Activated naive CD4-positive, alpha-beta T cell treated with anti-CD3 and anti-CD28 coated beads, Interleukin-2, amount 50 U/mL, for 72 hours (primary cell): ENCODE measurements around the gene MUL1. TPM values are rescaled to one million over a fixed set of nuclear protein-coding genes. Genes with fewer than 3 reads are reported as not detected.

Experiments used
- ATAC-seq, 2 donors: fragments of 150-1000 bp; cut with Tn5 transposase; 2 replicates each; pipeline ENCODE4 v1.10.0; 2021; ENCODE audit warnings: mild to moderate bottlenecking in 2 of 2, moderate library complexity in 2 of 2
- DNase-seq, 2 donors: peaks; one replicate each; pipeline ENCODE4 v3.0.0; 2021 to 2022; ENCODE audit warnings: low spot score in 2 of 2
- H3K27ac Mint-ChIP-seq, 2 donors: one replicate each; pipeline ENCODE4 v1.8.0; 2022; ENCODE audit warnings: mild to moderate bottlenecking in 2 of 2, mixed read lengths in 2 of 2
- H3K36me3 Mint-ChIP-seq, 2 donors: one replicate each; pipeline ENCODE4 v1.8.0; 2022; ENCODE audit warnings: mixed read lengths in 2 of 2
- H3K9me3 Mint-ChIP-seq, 2 donors: one replicate each; pipeline ENCODE4 v1.8.0; 2022; ENCODE audit warnings: mixed read lengths in 2 of 2
- total RNA-seq, 2 donors: library from RNA; stranded (reverse); gene quantifications; one replicate each; pipeline ENCODE4 v1.2.3, GENCODE V29; 2022

The MUL1 gene
- 10 to 100 TPM; 12.8 to 14.6 TPM for total RNA-seq

GRCh38 chr1:20507564-20508410 lies at the start of gene MUL1:
Gene MUL1, minus strand, starts transcription at chr1:20508151. Its CDS starts 127 bp downstream, at chr1:20508024.
- H3K9me3 Mint-ChIP-seq = no peaks in the 10 kb centered on the region

GRCh38 chr1:20555758-20556120 lies 47.8 kb upstream of the MUL1 start:
- no peak overlapping the region for H3K27ac Mint-ChIP-seq
- no peaks in the 10 kb centered on the region for H3K9me3 Mint-ChIP-seq
- DNase-seq (no peak), ATAC-seq (no peak)
- no peaks in the 10 kb centered on the region for H3K36me3 Mint-ChIP-seq

More at GRCh38 chr1:20507564-20508410, at the start of gene MUL1:
- DNase-seq (peak; percentile 92 to 94), ATAC-seq (peak; percentile 96 to 99)
- H3K27ac Mint-ChIP-seq = peak within 1 kb of the TSS; percentile 87 to 96
- peaks cover 0 to 9% of the 10 kb centered on the region in 2 donors for H3K36me3 Mint-ChIP-seq

GRCh38 chr1:20555025-20555757 lies 47.2 kb upstream of the MUL1 start:
- ATAC-seq (no peak), DNase-seq (no peak)
- no peaks in the 10 kb centered on the region for H3K36me3 Mint-ChIP-seq
- H3K9me3 Mint-ChIP-seq = no peaks in the 10 kb centered on the region
- no peak overlapping the region for H3K27ac Mint-ChIP-seq

GRCh38 chr1:20552728-20553445 lies 44.9 kb upstream of the MUL1 start:
- DNase-seq (no peak), ATAC-seq (no peak)

GRCh38 chr1:20551945-20552727 lies 44.2 kb upstream of the MUL1 start, which contains the start of gene FAM43B:
Gene FAM43B, plus strand, starts transcription at chr1:20552573. Its CDS starts 401 bp downstream, at chr1:20552974.
- H3K9me3 Mint-ChIP-seq = no peaks in the 10 kb centered on the region
- ATAC-seq (peak in 1 of 2 donors; percentile 69), DNase-seq (no peak)
- no peaks in the 10 kb centered on the region for H3K36me3 Mint-ChIP-seq
- no peak within 1 kb of the TSS for H3K27ac Mint-ChIP-seq

More at GRCh38 chr1:20552728-20553445, 44.9 kb upstream of the MUL1 start:
- no peaks in the 10 kb centered on the region for H3K9me3 Mint-ChIP-seq
- H3K27ac Mint-ChIP-seq = no peak overlapping the region
- no peaks in the 10 kb centered on the region for H3K36me3 Mint-ChIP-seq

- H3K36me3 Mint-ChIP-seq = no peaks in the 10 kb centered on the region
- no peak for DNase-seq
- H3K27ac Mint-ChIP-seq = no peak overlapping the region
- no peak for ATAC-seq
- H3K9me3 Mint-ChIP-seq = no peaks in the 10 kb centered on the region
Observed at GRCh38 chr1:20551161-20551560, 43.2 kb upstream of the MUL1 start.

GRCh38 chr1:20546637-20547036 lies 38.7 kb upstream of the MUL1 start:
- ATAC-seq (no peak), DNase-seq (no peak)
- Mint-ChIP-seq H3K36me3 (no peaks in the 10 kb centered on the region), H3K9me3 (no peaks in the 10 kb centered on the region), H3K27ac (no peak overlapping the region)

GRCh38 chr1:20540281-20540680 lies 32.3 kb upstream of the MUL1 start:
- no peak overlapping the region for H3K27ac Mint-ChIP-seq
- H3K36me3 Mint-ChIP-seq = no peaks in the 10 kb centered on the region
- DNase-seq (no peak), ATAC-seq (no peak)
- no peaks in the 10 kb centered on the region for H3K9me3 Mint-ChIP-seq

- Mint-ChIP-seq H3K36me3 (no peaks in the 10 kb centered on the region), H3K9me3 (no peaks in the 10 kb centered on the region), H3K27ac (no peak overlapping the region)
- ATAC-seq (no peak), DNase-seq (no peak)
Observed at GRCh38 chr1:20538760-20539551, 31.0 kb upstream of the MUL1 start.

GRCh38 chr1:20538227-20538626 lies 30.3 kb upstream of the MUL1 start:
- no peak overlapping the region for H3K27ac Mint-ChIP-seq
- no peaks in the 10 kb centered on the region for H3K9me3 Mint-ChIP-seq
- no peaks in the 10 kb centered on the region for H3K36me3 Mint-ChIP-seq
- no peak for ATAC-seq
- DNase-seq = no peak

- Mint-ChIP-seq H3K27ac (no peak overlapping the region), H3K9me3 (no peaks in the 10 kb centered on the region), H3K36me3 (no peaks in the 10 kb centered on the region)
- no peak for ATAC-seq
- no peak for DNase-seq
Observed at GRCh38 chr1:20534659-20535417, 26.9 kb upstream of the MUL1 start.

GRCh38 chr1:20533635-20534034 lies 25.7 kb upstream of the MUL1 start:
- Mint-ChIP-seq H3K27ac (no peak overlapping the region), H3K36me3 (no peaks in the 10 kb centered on the region), H3K9me3 (no peaks in the 10 kb centered on the region)
- ATAC-seq (no peak), DNase-seq (no peak)

- no peaks in the 10 kb centered on the region for H3K9me3 Mint-ChIP-seq
- no peak for ATAC-seq
- H3K27ac Mint-ChIP-seq = no peak overlapping the region
- no peaks in the 10 kb centered on the region for H3K36me3 Mint-ChIP-seq
- no peak for DNase-seq
Observed at GRCh38 chr1:20530901-20531300, 22.9 kb upstream of the MUL1 start.

- no peak for DNase-seq
- Mint-ChIP-seq H3K9me3 (no peaks in the 10 kb centered on the region), H3K36me3 (no peaks in the 10 kb centered on the region), H3K27ac (no peak overlapping the region)
- no peak for ATAC-seq
Observed at GRCh38 chr1:20530306-20530705, 22.4 kb upstream of the MUL1 start.

GRCh38 chr1:20528221-20528620 lies 20.3 kb upstream of the MUL1 start:
- ATAC-seq (no peak), DNase-seq (no peak)
- no peaks in the 10 kb centered on the region for H3K36me3 Mint-ChIP-seq
- H3K9me3 Mint-ChIP-seq = no peaks in the 10 kb centered on the region
- no peak overlapping the region for H3K27ac Mint-ChIP-seq
